Prostate gland (tissue), 2 donors: Measurements from ENCODE around the gene ATP8B2.

ENCODE experiments used
- POLR2A ChIP-seq: fragments of 450-650 bp; IDR thresholded peaks from one replicate; pipeline ENCODE4 v1.6.1; 2016; ENCODE audit warnings: antibody characterized with exemption, mild to moderate bottlenecking
- TF ChIP-seq, protein P1 (sequence below), 4 experiments: fragments of 200-600 bp in 2 of 4; fragments of 450-650 bp in 2 of 4; sonication (generic) in 2 of 4; IDR thresholded peaks; 1 replicate in 3 of 4; 2 replicates in 1 of 4; pipeline ENCODE4 v1.5.1; 2016 to 2019; ENCODE audit warnings: antibody characterized with exemption in 4 of 4, mild to moderate bottlenecking in 2 of 4, moderate library complexity in 2 of 4

DNA sequence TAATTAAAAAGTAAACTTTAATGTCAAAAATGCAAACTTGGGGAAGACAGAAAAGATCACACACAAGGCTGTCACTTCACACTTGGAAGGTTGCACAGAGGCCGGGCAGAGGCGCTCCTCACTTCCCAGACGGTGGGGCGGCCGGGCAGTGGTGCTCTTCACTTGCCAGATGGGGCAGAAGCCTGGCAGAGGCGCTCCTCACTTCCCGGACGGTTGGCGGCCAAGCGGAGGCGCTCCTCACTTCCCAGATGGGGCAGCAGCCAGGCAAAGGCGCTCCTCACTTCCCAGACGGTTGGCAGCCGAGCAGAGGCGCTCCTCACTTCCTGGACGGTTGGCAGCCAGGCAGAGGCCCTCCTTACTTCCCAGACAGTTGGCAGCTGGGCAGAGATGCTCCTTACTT, 54.0 kb downstream of the ATP8B2 start:
- TF ChIP-seq, protein P1, sequence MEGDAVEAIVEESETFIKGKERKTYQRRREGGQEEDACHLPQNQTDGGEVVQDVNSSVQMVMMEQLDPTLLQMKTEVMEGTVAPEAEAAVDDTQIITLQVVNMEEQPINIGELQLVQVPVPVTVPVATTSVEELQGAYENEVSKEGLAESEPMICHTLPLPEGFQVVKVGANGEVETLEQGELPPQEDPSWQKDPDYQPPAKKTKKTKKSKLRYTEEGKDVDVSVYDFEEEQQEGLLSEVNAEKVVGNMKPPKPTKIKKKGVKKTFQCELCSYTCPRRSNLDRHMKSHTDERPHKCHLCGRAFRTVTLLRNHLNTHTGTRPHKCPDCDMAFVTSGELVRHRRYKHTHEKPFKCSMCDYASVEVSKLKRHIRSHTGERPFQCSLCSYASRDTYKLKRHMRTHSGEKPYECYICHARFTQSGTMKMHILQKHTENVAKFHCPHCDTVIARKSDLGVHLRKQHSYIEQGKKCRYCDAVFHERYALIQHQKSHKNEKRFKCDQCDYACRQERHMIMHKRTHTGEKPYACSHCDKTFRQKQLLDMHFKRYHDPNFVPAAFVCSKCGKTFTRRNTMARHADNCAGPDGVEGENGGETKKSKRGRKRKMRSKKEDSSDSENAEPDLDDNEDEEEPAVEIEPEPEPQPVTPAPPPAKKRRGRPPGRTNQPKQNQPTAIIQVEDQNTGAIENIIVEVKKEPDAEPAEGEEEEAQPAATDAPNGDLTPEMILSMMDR (IDR thresholded peaks at IDR 0.05) = no peak
- no peak for TF ChIP-seq POLR2A
